ENCODE data around the gene SAMD14.

DNA sequence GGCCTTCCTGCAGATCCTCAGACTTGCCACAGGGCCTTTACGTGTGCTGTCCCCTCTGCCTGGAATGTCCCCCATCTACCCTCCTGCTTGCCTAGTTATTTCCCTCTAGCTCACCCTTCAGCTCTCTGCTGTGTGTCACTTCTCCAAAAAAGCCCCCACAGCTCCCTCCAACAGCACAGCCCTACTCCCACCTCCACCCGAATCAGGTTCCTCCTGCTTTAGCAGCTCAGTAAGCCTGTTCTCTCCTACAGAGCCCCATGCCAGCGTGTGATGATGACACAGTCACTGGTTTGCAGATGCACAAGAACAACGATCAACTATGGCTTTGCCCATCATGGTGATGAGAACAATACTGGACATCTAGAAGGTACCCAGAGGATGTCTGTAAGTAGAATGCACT lies 7.1 kb upstream of the SAMD14 start:
- TF ChIP-seq CTCF (conservative IDR thresholded peaks at IDR 0.05 in 1 of 2, IDR thresholded peaks at IDR 0.05 in 1 of 2; ENCODE audit: extremely low read depth in 1 of 2, insufficient read depth in 1 of 2, low read depth in 1 of 2, low read length in 2 of 2) (no peak), EZH2 (IDR thresholded peaks at IDR 0.05; ENCODE audit: borderline replicate concordance, low read length) (no peak)

Measured in mammary epithelial cell (primary cell).